Embryonic facial prominence (tissue), 1 donor: ENCODE data around the gene ADH6.
"Not testable (repeated sequence)": the region's sequence is repeated elsewhere in the genome, so short reads cannot be mapped to it uniquely, and the experiment has no call there.

Source experiments
- DNase-seq: peaks from one replicate; pipeline ENCODE4 v3.0.0-alpha.2; 2016; ENCODE audit errors: extremely low spot score

ADH6 gene

GRCh38 chr4:99219072-99219471 lies at the start of gene ADH6:
Gene ADH6, minus strand, starts transcription at chr4:99219246. Its CDS starts 94 bp downstream, at chr4:99219152.
- no peak for DNase-seq

GRCh38 chr4:99264927-99265326 lies 45.9 kb upstream of the ADH6 start:
- no peak for DNase-seq

- no peak for DNase-seq
These were observed 33.7 kb upstream of the ADH6 start for GRCh38 chr4:99252746-99253145.

DNA sequence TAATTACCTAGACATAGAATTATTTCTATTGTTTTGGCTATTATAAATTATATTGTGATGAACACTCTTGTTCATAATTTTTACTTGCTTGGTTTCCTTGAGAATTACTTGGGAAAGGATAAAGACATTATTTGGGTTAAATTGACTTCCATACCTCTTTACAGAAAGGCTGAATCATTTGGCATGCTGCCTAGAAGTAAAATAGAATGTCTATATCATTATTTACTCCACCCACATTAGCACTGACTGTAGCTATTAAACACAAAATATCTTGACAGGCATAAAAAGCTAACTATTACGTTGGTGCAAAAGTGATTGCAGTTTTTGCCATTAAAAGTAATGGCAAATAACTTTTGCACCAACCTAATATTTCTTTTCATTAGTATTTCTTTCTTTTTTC lies 29.7 kb upstream of the ADH6 start:
- no peak for DNase-seq

GRCh38 chr4:99235955-99236354 lies 16.9 kb upstream of the ADH6 start:
- no peak for DNase-seq

- DNase-seq = no peak
These were observed 15.4 kb upstream of the ADH6 start for GRCh38 chr4:99234331-99235010.

- not testable (repeated sequence) for DNase-seq
These were observed 14.4 kb upstream of the ADH6 start for GRCh38 chr4:99233397-99233796.

- not testable (repeated sequence) for DNase-seq
These were observed 9.7 kb upstream of the ADH6 start for GRCh38 chr4:99228706-99229105.

DNA sequence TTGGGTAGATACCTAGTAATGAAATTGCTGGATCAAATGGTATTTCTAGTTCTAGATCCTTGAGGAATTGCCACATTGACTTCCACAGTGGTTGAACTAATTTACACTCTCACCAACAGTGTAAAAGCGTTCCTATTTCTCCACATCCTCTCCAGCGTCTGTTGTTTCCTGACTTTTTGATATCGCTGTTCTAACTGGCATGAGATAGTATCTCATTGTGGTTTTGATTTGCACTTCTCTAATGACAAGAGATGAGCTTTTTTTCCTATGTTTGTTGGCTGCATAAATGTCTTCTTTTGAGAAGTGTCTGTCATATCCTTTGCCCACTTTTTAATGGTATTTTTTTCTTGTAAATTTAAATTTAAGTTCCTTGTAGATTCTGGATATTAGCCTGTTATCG lies 8.6 kb upstream of the ADH6 start:
- DNase-seq = not testable (repeated sequence)

- DNase-seq = no peak
These were observed 2.9 kb upstream of the ADH6 start for GRCh38 chr4:99221980-99222379.

GRCh38 chr4:99219479-99219878 lies 433 bp upstream of the ADH6 start:
- no peak for DNase-seq

DNA sequence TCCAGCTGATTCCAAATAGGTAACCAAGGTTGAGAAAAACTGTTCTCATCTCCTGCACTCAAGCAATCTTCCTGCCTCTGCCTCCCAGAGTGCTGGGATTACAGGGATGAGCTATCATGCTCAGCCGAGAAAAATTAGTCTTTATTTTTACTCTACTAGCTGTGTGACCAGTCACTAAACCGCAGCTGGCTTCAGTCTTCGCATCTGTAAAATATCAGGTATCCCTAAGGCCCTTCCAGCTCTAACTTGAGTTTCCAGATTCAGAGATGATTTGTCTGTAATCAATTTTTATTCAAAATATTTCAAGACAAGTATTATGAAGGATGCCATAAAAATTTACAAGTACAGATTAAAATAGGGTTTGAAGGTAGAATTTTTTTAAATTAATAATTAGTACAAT lies 3.5 kb downstream of the ADH6 start:
- DNase-seq = no peak

- DNase-seq = no peak
These were observed 8.3 kb downstream of the ADH6 start for GRCh38 chr4:99210789-99211188.

- DNase-seq = no peak
These were observed 9.4 kb downstream of the ADH6 start for GRCh38 chr4:99209671-99210070.

GRCh38 chr4:99208719-99209075 lies 10.3 kb downstream of the ADH6 start:
- DNase-seq = no peak

DNA sequence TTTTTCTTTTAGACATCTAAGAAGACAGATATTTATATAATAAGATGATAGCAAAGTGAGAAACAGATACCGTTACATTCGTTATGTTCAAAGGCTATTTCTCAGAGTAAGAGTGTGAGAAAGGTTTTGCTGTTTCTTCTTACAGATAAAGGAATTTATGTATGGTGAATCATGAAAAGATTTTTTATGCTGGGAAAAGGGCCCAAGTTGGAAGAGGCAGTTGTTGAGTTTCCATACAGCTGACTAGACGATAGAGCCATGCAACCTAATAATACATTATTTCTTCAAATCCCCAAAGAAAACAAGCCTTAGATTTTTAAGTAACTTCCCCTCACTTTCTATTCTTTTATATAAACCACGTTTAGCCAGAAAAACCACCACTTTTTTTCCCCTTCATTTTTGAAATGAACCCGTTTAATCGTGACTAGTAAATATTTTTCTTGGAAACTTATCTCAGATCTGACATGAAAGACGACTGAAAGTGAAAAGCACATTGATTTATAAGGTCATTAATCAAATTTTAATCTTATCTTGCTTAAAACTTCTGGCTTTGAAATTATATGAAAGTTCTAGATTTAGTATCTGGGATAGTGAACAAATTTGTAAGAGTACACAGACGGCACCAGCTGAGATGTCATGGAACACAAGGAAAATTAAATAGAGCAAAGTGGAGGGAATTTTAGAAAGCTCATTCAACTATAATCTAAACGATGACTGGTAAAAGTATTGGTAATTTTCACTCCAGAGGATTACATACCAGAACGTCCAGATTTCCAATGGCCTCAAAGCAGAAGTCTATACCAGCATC lies 10.9 kb downstream of the ADH6 start:
- no peak for DNase-seq

DNA sequence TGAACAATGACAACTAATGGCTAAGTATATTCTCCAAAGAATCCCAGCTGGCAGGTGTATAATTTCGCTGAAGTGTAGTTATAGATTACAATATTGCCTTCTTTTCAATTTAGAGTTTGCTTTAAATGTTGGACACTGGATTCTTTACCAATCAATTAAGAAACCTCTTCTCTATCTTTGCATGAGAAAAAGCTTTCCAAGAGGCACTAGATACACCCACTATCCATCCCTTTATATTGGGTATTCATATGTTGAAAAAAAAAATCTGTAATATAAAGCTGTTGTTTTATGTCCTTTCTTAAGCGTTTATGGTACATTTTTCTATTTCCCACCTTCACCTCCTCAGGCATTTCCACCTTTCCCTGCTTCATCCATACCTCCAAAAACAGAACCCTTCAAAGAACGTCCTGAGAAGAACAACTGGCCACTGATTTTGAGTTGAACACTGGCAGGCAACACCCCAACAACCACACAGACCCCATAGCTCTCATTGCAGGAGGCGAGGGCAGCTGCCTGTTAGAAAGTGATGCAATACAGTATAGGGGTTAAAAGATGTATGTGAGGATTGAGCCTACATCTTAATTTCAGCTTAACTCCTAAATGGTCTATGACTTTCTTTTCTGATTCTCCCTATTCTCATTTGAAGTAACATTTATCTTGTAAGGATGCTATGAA lies 11.8 kb downstream of the ADH6 start:
- DNase-seq = no peak

- DNase-seq = no peak
These were observed 13.7 kb downstream of the ADH6 start for GRCh38 chr4:99205153-99205979.

- DNase-seq = no peak
These were observed 16.5 kb downstream of the ADH6 start for GRCh38 chr4:99202536-99202935.

- no peak for DNase-seq
These were observed 17.0 kb downstream of the ADH6 start for GRCh38 chr4:99202094-99202493.

- no peak for DNase-seq
These were observed 17.4 kb downstream of the ADH6 start for GRCh38 chr4:99201690-99202089.

- no peak for DNase-seq
These were observed 18.9 kb downstream of the ADH6 start for GRCh38 chr4:99200138-99200537.
